HCT116 (cell line): ENCODE results near the gene DAPK1. TPM values are rescaled to one million over a fixed set of nuclear protein-coding genes. Genes with fewer than 3 reads are reported as not detected.

ENCODE experiments used
- ATAC-seq: fragments of 200-7000 bp; cut with Tn5 transposase; 2 replicates; pipeline ENCODE4 v1.9.1; 2020; ENCODE audit warnings: mild to moderate bottlenecking, moderate library complexity
- BruUV-seq: library from RNA; stranded (reverse); fragments of 400-500 nt; replicated peaks from 2 replicates; lab custom pipeline; 2021; lab: Mats Ljungman, UMichigan
- CTCF ChIA-PET: fragments of 300-600 bp; sonication (Branson Sonifier 250); formaldehyde crosslinking; loops from one replicate; lab custom pipeline; 2021; ENCODE audit warnings: antibody characterized with exemption; lab: Charles Lee
- POLR2A ChIA-PET: fragments of 300-600, 350-600 bp; sonication (Branson Sonifier 250); formaldehyde crosslinking; loops from one replicate; lab custom pipeline; 2021; ENCODE audit warnings: antibody characterized with exemption; lab: Charles Lee
- RAD21 ChIA-PET, 2 experiments: fragments of 300-600 bp; sonication (Branson Sonifier 250); formaldehyde crosslinking; loops; one replicate each; lab custom pipeline; 2023; ENCODE audit warnings: low total read pairs in 2 of 2; ENCODE audit not compliant: uncharacterized antibody in 2 of 2, unreplicated experiment in 2 of 2, low non-redundant PET in 1 of 2; lab: Charles Lee
- DNase-seq: peaks from one replicate; pipeline ENCODE4 v3.0.0-alpha.2; 2010; ENCODE audit warnings: low read depth, low spot score
- H2AFZ ChIP-seq: fragments of 200-600 bp; shearing (Covaris generic), sonication (generic); 2 replicates; pipeline ENCODE4 v1.6.1; 2017; ENCODE audit warnings: low read depth, mixed run types, mixed read lengths, antibody characterized with exemption, low read length; ENCODE audit not compliant: poor library complexity, severe bottlenecking
- H3K27ac ChIP-seq: 2 replicates; pipeline ENCODE4 v1.5.1; 2012; ENCODE audit warnings: low read depth, low read length
- H3K27me3 ChIP-seq: fragments of 200-600 bp; sonication (generic); 2 replicates; pipeline ENCODE4 v1.6.1; 2016; ENCODE audit warnings: mixed run types, low read length, mixed read lengths; ENCODE audit not compliant: insufficient read depth
- H3K36me3 ChIP-seq, 2 experiments: fragments of 200-500 bp in 1 of 2; fragments of 200-600 bp in 1 of 2; sonication (Bioruptor generic) in 1 of 2; sonication (generic) in 1 of 2; 2 replicates each; pipeline versions ENCODE4 v1.5.1 to v1.6.1; 2014 to 2016; ENCODE audit warnings: low read length in 2 of 2, inconsistent platforms in 1 of 2, mixed read lengths in 1 of 2, mixed run types in 1 of 2; ENCODE audit not compliant: insufficient read depth in 2 of 2, control insufficient read depth in 1 of 2
- H3K4me1 ChIP-seq, 2 experiments: fragments of 200-600 bp in 1 of 2; sonication (generic) in 1 of 2; 2 replicates each; pipeline versions ENCODE4 v1.5.1 to v1.6.1; 2012 to 2017; ENCODE audit warnings: low read length in 2 of 2, inconsistent platforms in 1 of 2, mild to moderate bottlenecking in 1 of 2, mixed read lengths in 1 of 2, mixed run types in 1 of 2, moderate library complexity in 1 of 2; ENCODE audit not compliant: insufficient read depth in 2 of 2, control insufficient read depth in 1 of 2
- H3K4me2 ChIP-seq: fragments of 200-600 bp; sonication (generic); 2 replicates; pipeline ENCODE4 v1.6.1; 2017; ENCODE audit warnings: mixed run types, low read length, mixed read lengths
- H3K4me3 ChIP-seq, 2 experiments: fragments of 200-600 bp in 1 of 2; sonication (generic) in 1 of 2; replicated peaks in 1 of 2; 2 replicates each; pipeline ENCODE4 v1.5.1; 2011 to 2016; ENCODE audit warnings: low read length in 2 of 2, control low read depth in 1 of 2, low read depth in 1 of 2, mild to moderate bottlenecking in 1 of 2, mixed read lengths in 1 of 2, mixed run types in 1 of 2
- H3K79me2 ChIP-seq: fragments of 200-600 bp; sonication (generic); 2 replicates; pipeline ENCODE4 v1.6.1; 2017; ENCODE audit warnings: mild to moderate bottlenecking, mixed run types, low read length, moderate library complexity, mixed read lengths; ENCODE audit not compliant: insufficient read depth
- H3K9ac ChIP-seq: fragments of 200-600 bp; sonication (generic); 2 replicates; pipeline ENCODE4 v1.6.1; 2016; ENCODE audit warnings: low read length, mixed read lengths
- H3K9me2 ChIP-seq: fragments of 200-600 bp; sonication (generic), shearing (Covaris generic); 2 replicates; pipeline ENCODE4 v1.6.1; 2017; ENCODE audit warnings: mixed run types, mild to moderate bottlenecking, moderate library complexity; ENCODE audit not compliant: insufficient read depth
- H3K9me3 ChIP-seq, 2 experiments: fragments of 200-500 bp in 1 of 2; fragments of 200-600 bp in 1 of 2; sonication (Bioruptor generic) in 1 of 2; sonication (generic) in 1 of 2; 2 replicates each; pipeline ENCODE4 v1.6.1; 2014 to 2017; ENCODE audit warnings: low read length in 2 of 2, mixed read lengths in 2 of 2, inconsistent platforms in 1 of 2, low read depth in 1 of 2, mild to moderate bottlenecking in 1 of 2, mixed run types in 1 of 2, moderate library complexity in 1 of 2; ENCODE audit not compliant: control insufficient read depth in 1 of 2, insufficient read depth in 1 of 2
- H4K20me1 ChIP-seq: fragments of 200-600 bp; sonication (generic), shearing (Covaris generic); 2 replicates; pipeline ENCODE4 v1.6.1; 2017; ENCODE audit warnings: mixed run types, mild to moderate bottlenecking, moderate library complexity; ENCODE audit not compliant: insufficient read depth
- CBX3 ChIP-seq: IDR thresholded peaks from 2 replicates; pipeline ENCODE4 v1.6.1; 2012; ENCODE audit warnings: low read depth
- CEBPB ChIP-seq: IDR thresholded peaks from 2 replicates; pipeline ENCODE4 v1.6.1; 2012; ENCODE audit warnings: low read depth
- EGR1 ChIP-seq: IDR thresholded peaks from 2 replicates; pipeline ENCODE4 v1.6.1; 2012; ENCODE audit warnings: low read depth
- ELF1 ChIP-seq: IDR thresholded peaks from 2 replicates; pipeline ENCODE4 v1.6.1; 2012; ENCODE audit warnings: low read depth, borderline replicate concordance
- EZH2 ChIP-seq: fragments of 200-600 bp; sonication (generic); IDR thresholded peaks from 2 replicates; pipeline ENCODE4 v1.6.1; 2017; ENCODE audit warnings: antibody characterized with exemption, mixed run types
- EZH2phosphoT487 ChIP-seq: fragments of 200-600 bp; IDR thresholded peaks from 2 replicates; pipeline ENCODE4 v1.6.1; 2018; ENCODE audit warnings: antibody characterized with exemption, borderline replicate concordance
- RAD21 ChIP-seq: IDR thresholded peaks from 2 replicates; pipeline ENCODE4 v1.6.1; 2012; ENCODE audit warnings: low read depth, mild to moderate bottlenecking
- SIN3A ChIP-seq: IDR thresholded peaks from 2 replicates; pipeline ENCODE4 v1.6.1; 2012; ENCODE audit warnings: low read depth
- SP1 ChIP-seq: IDR thresholded peaks from 2 replicates; pipeline ENCODE4 v1.6.1; 2012; ENCODE audit warnings: low read depth
- SRF ChIP-seq: IDR thresholded peaks from 2 replicates; pipeline ENCODE4 v1.6.1; 2012; ENCODE audit warnings: low read depth
- TCF7L2 ChIP-seq: IDR thresholded peaks from 2 replicates; pipeline ENCODE4 v1.7.0; 2011; ENCODE audit warnings: borderline replicate concordance, inconsistent platforms; ENCODE audit not compliant: insufficient read depth, insufficient read length; ENCODE audit errors: extremely low read depth
- YY1 ChIP-seq: IDR thresholded peaks from 2 replicates; pipeline ENCODE4 v1.6.1; 2011; ENCODE audit warnings: low read length, low read depth, moderate library complexity, mild to moderate bottlenecking; ENCODE audit not compliant: insufficient replicate concordance; ENCODE audit errors: extremely low read depth
- ZBTB33 ChIP-seq: IDR thresholded peaks from 2 replicates; pipeline ENCODE4 v1.6.1; 2011; ENCODE audit warnings: mild to moderate bottlenecking, low read length, moderate library complexity; ENCODE audit not compliant: insufficient replicate concordance; ENCODE audit errors: extremely low read depth
- ZFX ChIP-seq: fragments of 450-650 bp; IDR thresholded peaks from 2 replicates; pipeline ENCODE4 v1.6.1; 2017
- ZNF274 ChIP-seq: fragments of 200-500 bp; sonication (Bioruptor generic); IDR thresholded peaks from 2 replicates; pipeline ENCODE4 v1.6.1; 2014; ENCODE audit warnings: mild to moderate bottlenecking, low read depth, low read length, inconsistent platforms
- intact Hi-C: fragments of 100-400 bp; cut with micrococcal nuclease; formaldehyde crosslinking; loops from 2 replicates; pipeline ENCODE4 v1.10.0; 2022
- total RNA-seq: library from RNA; stranded (reverse); gene quantifications from one replicate; pipeline ENCODE4 v1.2.1, GENCODE V29; 2021; ENCODE audit not compliant: unreplicated experiment
- TF ChIP-seq, protein P1 (sequence below): IDR thresholded peaks from 2 replicates; pipeline ENCODE4 v1.6.1; 2012
- TF ChIP-seq, protein P2 (sequence below): IDR thresholded peaks from 2 replicates; pipeline ENCODE4 v1.6.1; 2012; ENCODE audit warnings: low read depth
- TF ChIP-seq, protein P3 (sequence below), 3 experiments: fragments of 200-600 bp in 1 of 3; sonication (generic) in 1 of 3; IDR thresholded peaks in 2 of 3; conservative IDR thresholded peaks in 1 of 3; 2 replicates each; pipeline ENCODE4 v1.5.1; 2012 to 2017; ENCODE audit warnings: low read depth in 2 of 3, low read length in 2 of 3, antibody characterized with exemption in 1 of 3, borderline replicate concordance in 1 of 3, control low read depth in 1 of 3, mild to moderate bottlenecking in 1 of 3, mixed read lengths in 1 of 3, mixed run types in 1 of 3, moderate library complexity in 1 of 3; ENCODE audit not compliant: insufficient read depth in 1 of 3

DAPK1 gene
- total RNA-seq, 1 experiment from 2014 or later: 5.6 TPM

GRCh38 chr9:87681271-87682061, 183.8 kb downstream of the DAPK1 start:
- TF ChIP-seq SIN3A (no peak), ZFX (no peak), CEBPB (no peak), RAD21 (no peak), EZH2phosphoT487 (no peak), ZNF274 (no peak), SP1 (no peak), YY1 (no peak), EGR1 (no peak), ZBTB33 (no peak), EZH2 (no peak), SRF (no peak), TCF7L2 (no peak), CBX3 (no peak), ELF1 (no peak)
- TF ChIP-seq, protein P1, sequence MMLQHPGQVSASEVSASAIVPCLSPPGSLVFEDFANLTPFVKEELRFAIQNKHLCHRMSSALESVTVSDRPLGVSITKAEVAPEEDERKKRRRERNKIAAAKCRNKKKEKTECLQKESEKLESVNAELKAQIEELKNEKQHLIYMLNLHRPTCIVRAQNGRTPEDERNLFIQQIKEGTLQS: no peak
- TF ChIP-seq, protein P2, sequence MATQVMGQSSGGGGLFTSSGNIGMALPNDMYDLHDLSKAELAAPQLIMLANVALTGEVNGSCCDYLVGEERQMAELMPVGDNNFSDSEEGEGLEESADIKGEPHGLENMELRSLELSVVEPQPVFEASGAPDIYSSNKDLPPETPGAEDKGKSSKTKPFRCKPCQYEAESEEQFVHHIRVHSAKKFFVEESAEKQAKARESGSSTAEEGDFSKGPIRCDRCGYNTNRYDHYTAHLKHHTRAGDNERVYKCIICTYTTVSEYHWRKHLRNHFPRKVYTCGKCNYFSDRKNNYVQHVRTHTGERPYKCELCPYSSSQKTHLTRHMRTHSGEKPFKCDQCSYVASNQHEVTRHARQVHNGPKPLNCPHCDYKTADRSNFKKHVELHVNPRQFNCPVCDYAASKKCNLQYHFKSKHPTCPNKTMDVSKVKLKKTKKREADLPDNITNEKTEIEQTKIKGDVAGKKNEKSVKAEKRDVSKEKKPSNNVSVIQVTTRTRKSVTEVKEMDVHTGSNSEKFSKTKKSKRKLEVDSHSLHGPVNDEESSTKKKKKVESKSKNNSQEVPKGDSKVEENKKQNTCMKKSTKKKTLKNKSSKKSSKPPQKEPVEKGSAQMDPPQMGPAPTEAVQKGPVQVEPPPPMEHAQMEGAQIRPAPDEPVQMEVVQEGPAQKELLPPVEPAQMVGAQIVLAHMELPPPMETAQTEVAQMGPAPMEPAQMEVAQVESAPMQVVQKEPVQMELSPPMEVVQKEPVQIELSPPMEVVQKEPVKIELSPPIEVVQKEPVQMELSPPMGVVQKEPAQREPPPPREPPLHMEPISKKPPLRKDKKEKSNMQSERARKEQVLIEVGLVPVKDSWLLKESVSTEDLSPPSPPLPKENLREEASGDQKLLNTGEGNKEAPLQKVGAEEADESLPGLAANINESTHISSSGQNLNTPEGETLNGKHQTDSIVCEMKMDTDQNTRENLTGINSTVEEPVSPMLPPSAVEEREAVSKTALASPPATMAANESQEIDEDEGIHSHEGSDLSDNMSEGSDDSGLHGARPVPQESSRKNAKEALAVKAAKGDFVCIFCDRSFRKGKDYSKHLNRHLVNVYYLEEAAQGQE: no peak
- TF ChIP-seq, protein P3, sequence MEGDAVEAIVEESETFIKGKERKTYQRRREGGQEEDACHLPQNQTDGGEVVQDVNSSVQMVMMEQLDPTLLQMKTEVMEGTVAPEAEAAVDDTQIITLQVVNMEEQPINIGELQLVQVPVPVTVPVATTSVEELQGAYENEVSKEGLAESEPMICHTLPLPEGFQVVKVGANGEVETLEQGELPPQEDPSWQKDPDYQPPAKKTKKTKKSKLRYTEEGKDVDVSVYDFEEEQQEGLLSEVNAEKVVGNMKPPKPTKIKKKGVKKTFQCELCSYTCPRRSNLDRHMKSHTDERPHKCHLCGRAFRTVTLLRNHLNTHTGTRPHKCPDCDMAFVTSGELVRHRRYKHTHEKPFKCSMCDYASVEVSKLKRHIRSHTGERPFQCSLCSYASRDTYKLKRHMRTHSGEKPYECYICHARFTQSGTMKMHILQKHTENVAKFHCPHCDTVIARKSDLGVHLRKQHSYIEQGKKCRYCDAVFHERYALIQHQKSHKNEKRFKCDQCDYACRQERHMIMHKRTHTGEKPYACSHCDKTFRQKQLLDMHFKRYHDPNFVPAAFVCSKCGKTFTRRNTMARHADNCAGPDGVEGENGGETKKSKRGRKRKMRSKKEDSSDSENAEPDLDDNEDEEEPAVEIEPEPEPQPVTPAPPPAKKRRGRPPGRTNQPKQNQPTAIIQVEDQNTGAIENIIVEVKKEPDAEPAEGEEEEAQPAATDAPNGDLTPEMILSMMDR (IDR thresholded peaks at IDR 0.05 in 2 of 3, conservative IDR thresholded peaks at IDR 0.05 in 1 of 3; ENCODE audit: borderline replicate concordance in 1 of 3, insufficient read depth in 1 of 3, low read depth in 2 of 3, low read length in 2 of 3): no peak
- BruUV-seq: no TSS peak
- RAD21 ChIA-PET: no interaction called here
- H3K4me3 ChIP-seq: no peak overlapping the region
- no peaks in the 10 kb centered on the region for H3K36me3 ChIP-seq
- H4K20me1 ChIP-seq: no peaks in the 10 kb centered on the region
- ATAC-seq: no peak
- H3K9ac ChIP-seq: no peak overlapping the region
- no peak overlapping the region for H3K4me2 ChIP-seq
- no peak overlapping the region for H2AFZ ChIP-seq
- H3K9me3 ChIP-seq: no peaks in the 10 kb centered on the region
- POLR2A ChIA-PET: no interaction called here
- CTCF ChIA-PET: no interaction called here
- no peaks in the 10 kb centered on the region for H3K79me2 ChIP-seq
- H3K4me1 ChIP-seq: peaks cover 0 to 4% of the 10 kb centered on the region in 2 experiments; a peak in 1 of 4 replicates
- no peaks in the 10 kb centered on the region for H3K9me2 ChIP-seq
- H3K27me3 ChIP-seq: no peaks in the 10 kb centered on the region
- intact Hi-C loops: loop anchor here (10.0 kb wide), 1 partner anchor 1323 kb away; no protein-coding TSS in a partner anchor
- H3K27ac ChIP-seq: no peak overlapping the region
- DNase-seq: no peak
